Endothelial cell (in vitro differentiated cells): ENCODE data around the gene MBNL1. TPM values are rescaled to one million over a fixed set of nuclear protein-coding genes. Genes with fewer than 3 reads are reported as not detected.

Experiments used
- DNase-seq: peaks from one replicate; pipeline ENCODE4 v3.0.0; 2021; ENCODE audit warnings: low spot score
- H3K27ac Mint-ChIP-seq: one replicate; pipeline ENCODE4 v1.8.0; 2021; ENCODE audit warnings: mixed read lengths, inconsistent platforms; ENCODE audit not compliant: unreplicated experiment
- H3K27me3 Mint-ChIP-seq: one replicate; pipeline ENCODE4 v1.8.0; 2021; ENCODE audit warnings: mild to moderate bottlenecking, moderate library complexity, mixed read lengths, inconsistent platforms; ENCODE audit not compliant: unreplicated experiment
- H3K36me3 Mint-ChIP-seq: one replicate; pipeline ENCODE4 v1.8.0; 2021; ENCODE audit warnings: mild to moderate bottlenecking, low read depth, mixed read lengths, inconsistent platforms; ENCODE audit not compliant: unreplicated experiment
- H3K4me1 Mint-ChIP-seq: one replicate; pipeline ENCODE4 v1.8.0; 2021; ENCODE audit warnings: mild to moderate bottlenecking, mixed read lengths, inconsistent platforms; ENCODE audit not compliant: unreplicated experiment
- H3K4me3 Mint-ChIP-seq: one replicate; pipeline ENCODE4 v1.8.0; 2021; ENCODE audit warnings: mild to moderate bottlenecking, mixed read lengths, inconsistent platforms; ENCODE audit not compliant: unreplicated experiment
- H3K9me3 Mint-ChIP-seq: one replicate; pipeline ENCODE4 v1.8.0; 2021; ENCODE audit warnings: mixed read lengths, inconsistent platforms; ENCODE audit not compliant: unreplicated experiment
- total RNA-seq: library from RNA; stranded (reverse); fragmentation: NEBNext Ultra II Directional; extraction: Animal tissue kit (Norgen Biotek cat#: 25700); gene quantifications from one replicate; pipeline ENCODE4 v1.2.1, GENCODE V29; 2021; ENCODE audit not compliant: unreplicated experiment
- TF ChIP-seq, protein P1 (sequence below): fragments of 200-600 bp; sonication (generic); IDR thresholded peaks from one replicate; pipeline ENCODE4 v1.5.0; 2021; ENCODE audit warnings: antibody characterized with exemption; ENCODE audit not compliant: unreplicated experiment

Gene MBNL1
- total RNA-seq, 1 donor from 2014 or later = 54.1 TPM

DNA sequence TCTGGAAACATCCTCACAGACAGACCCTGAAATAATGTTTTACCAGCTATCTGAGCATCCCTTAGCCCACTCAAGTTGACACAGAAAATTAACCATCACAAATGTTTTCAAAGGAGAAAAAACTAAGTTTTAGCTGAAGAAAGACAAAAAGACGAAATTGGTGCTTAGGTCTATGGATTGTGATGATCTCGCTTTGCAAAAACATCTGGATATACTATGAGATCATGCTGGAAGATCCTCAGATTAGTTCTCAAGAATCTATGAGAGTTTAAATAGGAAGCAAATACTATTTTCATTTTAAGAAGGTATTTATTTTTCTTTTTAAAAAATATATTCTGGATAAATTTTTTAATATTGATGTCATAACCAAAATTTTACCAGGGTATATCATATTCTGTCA lies 42.6 kb upstream of the MBNL1 start:
- Mint-ChIP-seq H3K9me3 (no peaks in the 10 kb centered on the region), H3K4me1 (peaks cover 8% of the 10 kb centered on the region), H3K36me3 (no peaks in the 10 kb centered on the region), H3K4me3 (no peak overlapping the region), H3K27ac (no peak overlapping the region), H3K27me3 (no peaks in the 10 kb centered on the region)
- TF ChIP-seq, protein P1, sequence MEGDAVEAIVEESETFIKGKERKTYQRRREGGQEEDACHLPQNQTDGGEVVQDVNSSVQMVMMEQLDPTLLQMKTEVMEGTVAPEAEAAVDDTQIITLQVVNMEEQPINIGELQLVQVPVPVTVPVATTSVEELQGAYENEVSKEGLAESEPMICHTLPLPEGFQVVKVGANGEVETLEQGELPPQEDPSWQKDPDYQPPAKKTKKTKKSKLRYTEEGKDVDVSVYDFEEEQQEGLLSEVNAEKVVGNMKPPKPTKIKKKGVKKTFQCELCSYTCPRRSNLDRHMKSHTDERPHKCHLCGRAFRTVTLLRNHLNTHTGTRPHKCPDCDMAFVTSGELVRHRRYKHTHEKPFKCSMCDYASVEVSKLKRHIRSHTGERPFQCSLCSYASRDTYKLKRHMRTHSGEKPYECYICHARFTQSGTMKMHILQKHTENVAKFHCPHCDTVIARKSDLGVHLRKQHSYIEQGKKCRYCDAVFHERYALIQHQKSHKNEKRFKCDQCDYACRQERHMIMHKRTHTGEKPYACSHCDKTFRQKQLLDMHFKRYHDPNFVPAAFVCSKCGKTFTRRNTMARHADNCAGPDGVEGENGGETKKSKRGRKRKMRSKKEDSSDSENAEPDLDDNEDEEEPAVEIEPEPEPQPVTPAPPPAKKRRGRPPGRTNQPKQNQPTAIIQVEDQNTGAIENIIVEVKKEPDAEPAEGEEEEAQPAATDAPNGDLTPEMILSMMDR = no peak
- no peak for DNase-seq

DNA sequence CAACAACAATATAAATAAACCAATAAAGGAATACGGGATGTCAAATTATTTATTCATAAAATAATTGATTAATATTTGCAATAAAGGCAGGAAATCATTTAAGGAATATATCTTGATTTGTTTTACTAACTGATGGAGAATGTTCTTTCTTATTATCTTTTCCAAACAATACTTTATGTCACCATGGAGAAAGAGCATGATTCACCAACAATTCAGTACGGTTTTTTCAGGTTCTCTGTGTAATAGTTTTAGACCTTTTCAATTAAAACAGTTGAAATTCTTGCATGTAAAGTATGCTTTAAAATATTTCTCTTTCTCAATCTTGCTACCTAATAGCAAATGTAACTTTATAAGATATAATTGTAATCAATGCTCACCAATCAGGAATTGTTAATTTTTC lies 41.7 kb upstream of the MBNL1 start:
- Mint-ChIP-seq H3K27me3 (no peaks in the 10 kb centered on the region), H3K4me3 (no peak overlapping the region), H3K9me3 (no peaks in the 10 kb centered on the region), H3K4me1 (peaks cover 8% of the 10 kb centered on the region), H3K27ac (no peak overlapping the region), H3K36me3 (no peaks in the 10 kb centered on the region)
- DNase-seq = no peak
- TF ChIP-seq, protein P1 = no peak

DNA sequence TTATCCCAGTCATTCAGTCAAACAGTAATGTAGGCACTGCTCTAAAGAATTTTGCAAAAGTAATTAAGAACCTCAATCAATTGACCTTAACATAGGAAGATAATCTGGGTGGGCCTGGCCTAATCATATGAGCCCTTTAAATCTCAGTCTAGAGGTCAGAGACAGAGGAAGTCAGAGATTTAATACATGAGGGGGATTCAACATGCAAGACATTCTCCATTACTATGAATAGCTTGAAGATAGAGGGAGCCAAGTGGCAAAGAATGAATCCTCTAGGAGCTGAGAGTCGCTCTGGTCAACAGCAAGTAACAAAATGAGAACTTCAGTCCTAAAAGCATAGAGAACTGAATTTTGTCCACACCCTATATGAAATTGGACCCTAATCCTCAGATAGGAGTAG lies 39.0 kb upstream of the MBNL1 start:
- Mint-ChIP-seq H3K36me3 (no peaks in the 10 kb centered on the region), H3K9me3 (no peaks in the 10 kb centered on the region), H3K27me3 (no peaks in the 10 kb centered on the region), H3K4me1 (peaks cover 8% of the 10 kb centered on the region), H3K4me3 (no peak overlapping the region), H3K27ac (no peak overlapping the region)
- no peak for DNase-seq
- TF ChIP-seq, protein P1 = no peak

DNA sequence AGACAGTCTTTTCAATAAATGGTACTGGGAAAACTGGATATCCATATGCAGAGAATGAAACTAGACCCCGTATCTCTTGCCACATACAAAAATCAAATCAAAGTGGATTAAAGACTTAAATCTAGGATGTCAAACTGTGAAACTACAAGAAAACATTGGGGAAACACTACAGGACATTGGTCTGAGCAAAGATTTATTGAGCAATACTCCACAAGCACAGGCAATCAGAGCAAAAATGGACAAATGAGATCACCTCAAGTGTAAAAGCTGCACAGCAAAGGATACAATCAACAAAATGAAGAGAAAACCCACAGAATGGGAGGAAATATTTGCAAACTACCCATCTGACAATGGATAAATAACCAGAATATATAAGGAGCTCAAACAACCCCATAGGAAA lies 38.4 kb upstream of the MBNL1 start:
- Mint-ChIP-seq H3K27me3 (no peaks in the 10 kb centered on the region), H3K4me1 (peaks cover 5% of the 10 kb centered on the region), H3K36me3 (no peaks in the 10 kb centered on the region), H3K27ac (no peak overlapping the region), H3K9me3 (no peaks in the 10 kb centered on the region), H3K4me3 (no peak overlapping the region)
- TF ChIP-seq, protein P1 = no peak
- no peak for DNase-seq

DNA sequence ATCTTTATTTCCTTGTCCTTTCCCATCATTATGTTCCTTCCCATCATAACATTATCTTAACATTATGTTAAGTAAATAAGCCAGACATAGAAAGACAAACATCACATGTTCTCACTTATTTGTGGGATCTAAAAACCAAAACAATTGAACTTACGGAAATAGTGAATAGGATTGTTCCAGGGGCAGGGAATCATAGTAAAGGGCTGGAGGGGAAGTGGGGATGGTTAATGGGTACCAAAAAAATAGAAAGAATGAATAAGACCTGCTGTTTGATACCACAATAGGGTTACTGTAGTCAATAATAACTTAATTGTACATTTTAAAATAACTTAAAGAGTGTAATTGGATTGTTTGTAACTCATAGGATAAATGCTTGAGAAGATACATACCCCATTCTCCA lies 36.7 kb upstream of the MBNL1 start:
- TF ChIP-seq, protein P1 = no peak
- Mint-ChIP-seq H3K9me3 (no peaks in the 10 kb centered on the region), H3K4me3 (no peak overlapping the region), H3K27me3 (no peaks in the 10 kb centered on the region), H3K27ac (no peak overlapping the region), H3K36me3 (no peaks in the 10 kb centered on the region), H3K4me1 (peaks cover 4% of the 10 kb centered on the region)
- no peak for DNase-seq
